ENCODE data around the gene PRPF38A. TPM values are rescaled to one million over a fixed set of nuclear protein-coding genes. Genes with fewer than 3 reads are reported as not detected.
A peak's percentile ranks its signal among the peaks of the same experiment; 100 is the strongest.

The PRPF38A gene
- total and polyA plus RNA-seq, 11 donors, result 6.2 to 24.7 (median 16.5) TPM

- Histone ChIP-seq H3K9me3 (no peaks in the 10 kb centered on the region), H3K27me3 (no peaks in the 10 kb centered on the region), H3K27ac (no peak overlapping the region), H3K4me3 (no peak overlapping the region), H3K4me1 (no peaks in the 10 kb centered on the region), H3K36me3 (peaks cover 0 to 33% (median 0%) of the 10 kb centered on the region in 9 donors)
- 95 to 97% (median 96%) methylated on average over 5 of the region's 5 CpGs for WGBS, 4 donors
- DNase-seq (no peak), ATAC-seq (no peak)
- intact Hi-C loops (cut with DNase I), result no loop called here
- no peak for TF ChIP-seq CTCF (IDR thresholded peaks at IDR 0.05)
- no peak for TF ChIP-seq POLR2A (IDR thresholded peaks at IDR 0.05)
These were observed 11.2 kb upstream of the PRPF38A start for GRCh38 chr1:52393174-52393573.

GRCh38 chr1:52399629-52400028, 4.8 kb upstream of the PRPF38A start:
- no peak overlapping the region for H3K4me3 ChIP-seq
- intact Hi-C loops (cut with DNase I), result loop anchor here in 4 of 10 donors (5.0 to 10.0 kb wide), 3 partner anchors 32 to 285 kb away; partner anchors contain the start of gene CC2D1B (in 3 of the 4)
- H3K27ac ChIP-seq, result no peak overlapping the region
- H3K4me1 ChIP-seq, result peaks cover 0 to 10% (median 7%) of the 10 kb centered on the region in 12 donors
- TF ChIP-seq CTCF (IDR thresholded peaks at IDR 0.05) (no peak), POLR2A (IDR thresholded peaks at IDR 0.05) (no peak)
- H3K27me3 ChIP-seq, result no peaks in the 10 kb centered on the region
- no peaks in the 10 kb centered on the region for H3K36me3 ChIP-seq
- ATAC-seq (no peak), DNase-seq (no peak)
- 87 to 98% (median 96%) methylated on average over 3 of the region's 3 CpGs for WGBS, 4 donors
- no peaks in the 10 kb centered on the region for H3K9me3 ChIP-seq

GRCh38 chr1:52400131-52400530, 4.3 kb upstream of the PRPF38A start:
- H3K9me3 ChIP-seq, result no peaks in the 10 kb centered on the region
- TF ChIP-seq CTCF (IDR thresholded peaks at IDR 0.05) (no peak), POLR2A (IDR thresholded peaks at IDR 0.05) (no peak)
- peaks cover 0 to 12% (median 7%) of the 10 kb centered on the region in 12 donors for H3K4me1 ChIP-seq
- 88 to 97% (median 96%) methylated on average over 6 of the region's 6 CpGs for WGBS, 4 donors
- no peaks in the 10 kb centered on the region for H3K27me3 ChIP-seq
- no peak overlapping the region for H3K4me3 ChIP-seq
- H3K36me3 ChIP-seq, result no peaks in the 10 kb centered on the region
- intact Hi-C loops (cut with DNase I), result loop anchor here in 4 of 10 donors (5.0 to 10.0 kb wide), 3 partner anchors 33 to 285 kb away; partner anchors contain the start of gene CC2D1B (in 3 of the 4)
- DNase-seq, result no peak
- no peak for ATAC-seq
- no peak overlapping the region for H3K27ac ChIP-seq

GRCh38 chr1:52402860-52403240, 1.6 kb upstream of the PRPF38A start:
- 65 to 72% (median 69%) methylated on average over 3 of the region's 3 CpGs for WGBS, 4 donors
- TF ChIP-seq CTCF (IDR thresholded peaks at IDR 0.05) (no peak), POLR2A (IDR thresholded peaks at IDR 0.05) (no peak)
- H3K27me3 ChIP-seq, result no peaks in the 10 kb centered on the region
- peaks cover 0 to 22% (median 10%) of the 10 kb centered on the region in 9 donors for H3K36me3 ChIP-seq
- H3K4me3 ChIP-seq, result peak overlapping the region in 1 of 12 donors; percentile 73
- H3K9me3 ChIP-seq, result no peaks in the 10 kb centered on the region
- DNase-seq, result no peak
- H3K27ac ChIP-seq, result no peak overlapping the region
- H3K4me1 ChIP-seq, result peaks cover 0 to 31% (median 18%) of the 10 kb centered on the region in 12 donors
- intact Hi-C loops (cut with DNase I), result loop anchor here in 4 of 10 donors (5.0 to 10.0 kb wide), 3 partner anchors 36 to 282 kb away; partner anchors contain the start of gene CC2D1B (in 3 of the 4)
- no peak for ATAC-seq

Data from heart left ventricle (tissue), 16 donors.